Naive thymus-derived CD4-positive, alpha-beta T cell (primary cell): ENCODE results near the gene UNC119B. TPM values are rescaled to one million over a fixed set of nuclear protein-coding genes. Genes with fewer than 3 reads are reported as not detected.
A peak's percentile ranks its signal among the peaks of the same experiment; 100 is the strongest.

Experiments used
- ATAC-seq: fragments of 150-1000 bp; cut with Tn5 transposase; 2 replicates; pipeline ENCODE4 v1.10.0; 2021; ENCODE audit warnings: mild to moderate bottlenecking, moderate library complexity
- CTCF ChIA-PET: fragments of 350-600 bp; sonication (Branson Sonifier 250); formaldehyde crosslinking; loops from one replicate; lab custom pipeline; 2021; ENCODE audit warnings: antibody characterized with exemption; lab: Charles Lee
- POLR2A ChIA-PET: fragments of 350-600 bp; sonication (Branson Sonifier 250); formaldehyde crosslinking; loops from one replicate; lab custom pipeline; 2021; ENCODE audit warnings: antibody characterized with exemption, inconsistent platforms; lab: Charles Lee
- DNase-seq, 9 donors: peaks; one replicate each; pipeline versions ENCODE4 v3.0.0 to v3.0.0-alpha.2; 2020 to 2022; ENCODE audit warnings: mixed read lengths in 1 of 9
- H3K27ac ChIP-seq: one replicate; pipeline ENCODE4 v1.7.0; 2013; ENCODE audit warnings: mild to moderate bottlenecking, low read depth, low read length, moderate library complexity
- H3K27me3 ChIP-seq, 2 donors: one replicate each; pipeline ENCODE4 v1.7.0; 2013; ENCODE audit warnings: low read length in 2 of 2, mild to moderate bottlenecking in 2 of 2, moderate library complexity in 2 of 2; ENCODE audit not compliant: control insufficient read depth in 2 of 2, insufficient read depth in 2 of 2
- H3K36me3 ChIP-seq, 3 experiments: 1 replicate in 2 of 3; 2 replicates in 1 of 3; pipeline ENCODE4 v1.7.0; 2013; ENCODE audit warnings: low read length in 3 of 3, mild to moderate bottlenecking in 3 of 3, moderate library complexity in 1 of 3; ENCODE audit not compliant: insufficient read depth in 3 of 3, control insufficient read depth in 2 of 3
- H3K4me1 ChIP-seq, 2 donors: one replicate each; pipeline ENCODE4 v1.7.0; 2013; ENCODE audit warnings: low read length in 2 of 2, mild to moderate bottlenecking in 2 of 2, moderate library complexity in 1 of 2; ENCODE audit not compliant: control insufficient read depth in 2 of 2, insufficient read depth in 2 of 2
- H3K4me3 ChIP-seq: 2 replicates; pipeline ENCODE4 v1.7.0; 2013; ENCODE audit warnings: mild to moderate bottlenecking, low read length
- H3K9me3 ChIP-seq, 3 experiments: 1 replicate in 2 of 3; 2 replicates in 1 of 3; pipeline ENCODE4 v1.7.0; 2013; ENCODE audit warnings: low read length in 3 of 3; ENCODE audit not compliant: control insufficient read depth in 2 of 3
- H3K27ac Mint-ChIP-seq, 9 donors: one replicate each; pipeline ENCODE4 v1.8.0; 2020 to 2022; ENCODE audit warnings: mixed read lengths in 9 of 9, mild to moderate bottlenecking in 8 of 9, moderate library complexity in 5 of 9, inconsistent platforms in 2 of 9
- H3K27me3 Mint-ChIP-seq, 5 donors: one replicate each; pipeline ENCODE4 v1.8.0; 2021 to 2022; ENCODE audit warnings: mixed read lengths in 5 of 5, mild to moderate bottlenecking in 1 of 5
- H3K36me3 Mint-ChIP-seq, 5 donors: one replicate each; pipeline ENCODE4 v1.8.0; 2020 to 2022; ENCODE audit warnings: mixed read lengths in 5 of 5, mild to moderate bottlenecking in 3 of 5, inconsistent platforms in 1 of 5
- H3K4me1 Mint-ChIP-seq, 7 donors: one replicate each; pipeline ENCODE4 v1.8.0; 2020 to 2022; ENCODE audit warnings: mixed read lengths in 7 of 7, mild to moderate bottlenecking in 3 of 7, inconsistent platforms in 1 of 7
- H3K4me3 Mint-ChIP-seq, 10 donors: one replicate each; pipeline ENCODE4 v1.8.0; 2020 to 2022; ENCODE audit warnings: mild to moderate bottlenecking in 10 of 10, mixed read lengths in 10 of 10, moderate library complexity in 6 of 10, inconsistent platforms in 2 of 10
- H3K9me3 Mint-ChIP-seq, 11 donors: one replicate each; pipeline ENCODE4 v1.8.0; 2020 to 2022; ENCODE audit warnings: mixed read lengths in 11 of 11, mild to moderate bottlenecking in 4 of 11, inconsistent platforms in 1 of 11, moderate library complexity in 1 of 11
- intact Hi-C, 2 donors: fragments of 100-400 bp; cut with micrococcal nuclease; formaldehyde crosslinking; loops; one replicate each; pipeline ENCODE4 v1.15.1; 2023
- polyA plus RNA-seq, 2 donors: library from polyadenylated mRNA; unstranded; fragments of 300-500 nt; fragmentation: Illumina TruSeq; gene quantifications; one replicate each; pipeline ENCODE4 v1.2.3, GENCODE V29; 2021
- total RNA-seq, 6 experiments: library from RNA in 5 of 6; stranded (reverse) in 5 of 6; gene quantifications; 1 replicate in 5 of 6; 2 replicates in 1 of 6; pipeline ENCODE4 v1.2.3 and lab custom pipeline; 2021 to 2026

The UNC119B gene
- total and polyA plus RNA-seq, 7 experiments from 2014 or later, result 10.6 to 26.7 (median 15.2) TPM

DNA sequence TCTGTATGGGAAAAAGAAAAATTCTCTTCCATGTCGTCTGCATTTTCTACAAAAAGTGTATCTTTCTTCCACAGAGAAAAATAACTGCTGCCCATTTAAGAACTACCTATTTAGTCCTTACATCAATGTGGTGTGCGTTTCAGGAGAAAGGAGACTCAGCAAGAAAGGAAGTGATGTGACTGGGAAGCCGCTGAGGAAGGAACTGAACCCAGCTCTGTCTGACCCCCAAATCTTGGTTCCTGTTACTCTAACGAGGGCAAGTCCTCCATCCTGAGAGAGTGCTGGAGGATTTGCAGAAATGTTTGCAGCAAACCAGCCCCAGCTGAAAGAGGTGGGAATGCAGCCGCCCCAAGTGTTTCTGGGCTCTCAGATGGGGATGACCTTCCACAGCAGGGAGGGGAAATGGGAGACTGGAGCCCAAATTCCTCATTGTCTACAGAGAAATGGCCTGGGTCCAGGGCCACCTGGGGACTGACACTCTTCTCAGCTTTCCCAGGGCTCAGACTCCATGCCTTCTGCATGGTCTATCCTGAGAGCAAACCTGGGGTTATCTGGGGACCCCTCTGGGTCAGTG is 30.0 kb upstream of the UNC119B start:
- DNase-seq, result no peak
- ChIA-PET CTCF (no interaction called here), POLR2A (no interaction called here)
- intact Hi-C loops, result no loop called here
- Mint-ChIP-seq H3K27me3 (peaks cover 0 to 2% (median 0%) of the 10 kb centered on the region in 5 donors), H3K4me1 (peaks cover 0 to 33% (median 0%) of the 10 kb centered on the region in 7 donors), H3K9me3 (peaks cover 0 to 2% (median 0%) of the 10 kb centered on the region in 11 donors), H3K4me3 (no peak overlapping the region), H3K36me3 (no peaks in the 10 kb centered on the region), H3K27ac (no peak overlapping the region)
- Histone ChIP-seq H3K27ac (no peak overlapping the region), H3K36me3 (no peaks in the 10 kb centered on the region), H3K4me1 (no peaks in the 10 kb centered on the region), H3K9me3 (no peaks in the 10 kb centered on the region), H3K4me3 (no peak overlapping the region), H3K27me3 (no peaks in the 10 kb centered on the region)
- no peak for ATAC-seq

DNA sequence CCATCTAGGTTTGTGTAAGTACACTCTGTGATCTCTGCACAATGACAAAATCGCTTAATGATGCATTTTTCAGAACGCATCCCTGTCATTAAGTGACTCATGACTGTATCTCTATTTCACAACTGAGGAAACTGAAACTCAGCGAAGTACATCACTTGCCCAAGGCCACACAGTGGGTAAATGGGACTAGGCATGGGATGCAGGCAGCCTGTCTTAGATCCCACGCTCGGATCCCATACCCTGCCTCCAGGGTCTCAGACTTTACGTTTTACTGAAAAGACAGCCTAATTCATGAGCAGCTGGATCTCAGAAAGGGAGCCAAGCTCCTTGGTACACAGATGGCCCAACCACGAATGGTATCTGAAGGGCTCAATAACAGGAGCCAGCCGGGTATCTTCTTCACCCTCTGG is 25.7 kb upstream of the UNC119B start:
- DNase-seq, result no peak
- peaks cover 12 to 18% of the 10 kb centered on the region in 2 donors for H3K4me1 ChIP-seq
- Mint-ChIP-seq H3K27ac (peak overlapping the region in 2 of 9 donors; percentile 67 to 74), H3K9me3 (peaks cover 0 to 3% (median 0%) of the 10 kb centered on the region in 11 donors), H3K4me3 (peak overlapping the region in 4 of 10 donors; percentile 13 to 94 (median 32)), H3K36me3 (peaks cover 0 to 5% (median 0%) of the 10 kb centered on the region in 5 donors), H3K27me3 (peaks cover 0 to 3% (median 0%) of the 10 kb centered on the region in 5 donors), H3K4me1 (peaks cover 18 to 40% (median 20%) of the 10 kb centered on the region in 7 donors)
- no peak overlapping the region for H3K27ac ChIP-seq
- H3K27me3 ChIP-seq, result no peaks in the 10 kb centered on the region
- no peaks in the 10 kb centered on the region for H3K36me3 ChIP-seq
- H3K4me3 ChIP-seq, result no peak overlapping the region
- no peak for ATAC-seq
- intact Hi-C loops, result no loop called here
- POLR2A ChIA-PET, result interaction anchor here (0.7 kb wide), 1 partner anchor 147 kb away, joined by 4 read pairs; no protein-coding TSS in a partner anchor
- CTCF ChIA-PET, result no interaction called here
- no peaks in the 10 kb centered on the region for H3K9me3 ChIP-seq

DNA sequence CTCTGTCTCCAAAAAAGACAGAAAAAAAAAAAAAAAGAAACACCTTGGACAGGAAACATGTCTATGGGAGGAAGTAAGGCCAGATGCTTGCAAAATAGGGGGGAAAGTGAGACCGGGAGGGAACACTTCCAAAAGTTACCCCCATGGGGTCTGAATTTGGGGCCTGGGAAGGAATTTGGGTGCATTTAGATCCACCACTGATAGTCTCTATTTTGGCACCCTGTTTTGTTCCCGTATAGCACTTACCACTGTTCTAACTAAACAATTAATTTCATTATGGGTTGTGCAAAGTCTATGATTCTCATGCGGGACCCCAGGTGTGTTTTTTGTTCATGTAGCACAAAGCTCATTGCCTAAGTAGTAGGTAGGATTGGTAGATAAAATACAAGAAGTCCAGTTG is 24.7 kb upstream of the UNC119B start:
- Histone ChIP-seq H3K4me1 (peaks cover 12 to 22% of the 10 kb centered on the region in 2 donors), H3K36me3 (no peaks in the 10 kb centered on the region), H3K27me3 (no peaks in the 10 kb centered on the region), H3K27ac (peak overlapping the region; percentile 77), H3K9me3 (no peaks in the 10 kb centered on the region), H3K4me3 (no peak overlapping the region)
- Mint-ChIP-seq H3K4me1 (peaks cover 19 to 42% (median 30%) of the 10 kb centered on the region in 7 donors), H3K36me3 (peaks cover 0 to 5% (median 0%) of the 10 kb centered on the region in 5 donors), H3K27me3 (peaks cover 0 to 3% (median 0%) of the 10 kb centered on the region in 5 donors), H3K9me3 (peaks cover 0 to 3% (median 0%) of the 10 kb centered on the region in 11 donors), H3K4me3 (peak overlapping the region in 9 of 10 donors; percentile 49 to 95 (median 93)), H3K27ac (peak overlapping the region in 7 of 9 donors; percentile 13 to 96 (median 91))
- intact Hi-C loops, result loop anchor here (5.0 kb wide), 5 partner anchors 158 to 1767 kb away; partner anchors contain the start of genes COQ5 (in 1 of the 2), DIABLO (in 1 of the 2) and RAB35 (in 1 of the 2)
- ChIA-PET CTCF (no interaction called here), POLR2A (interaction anchor here (0.6 to 1.5 kb wide), 3 partner anchors 115 to 483 kb away, joined by 3 to 4 read pairs (median 3); no protein-coding TSS in a partner anchor)
- ATAC-seq (no peak), DNase-seq (no peak)

DNA sequence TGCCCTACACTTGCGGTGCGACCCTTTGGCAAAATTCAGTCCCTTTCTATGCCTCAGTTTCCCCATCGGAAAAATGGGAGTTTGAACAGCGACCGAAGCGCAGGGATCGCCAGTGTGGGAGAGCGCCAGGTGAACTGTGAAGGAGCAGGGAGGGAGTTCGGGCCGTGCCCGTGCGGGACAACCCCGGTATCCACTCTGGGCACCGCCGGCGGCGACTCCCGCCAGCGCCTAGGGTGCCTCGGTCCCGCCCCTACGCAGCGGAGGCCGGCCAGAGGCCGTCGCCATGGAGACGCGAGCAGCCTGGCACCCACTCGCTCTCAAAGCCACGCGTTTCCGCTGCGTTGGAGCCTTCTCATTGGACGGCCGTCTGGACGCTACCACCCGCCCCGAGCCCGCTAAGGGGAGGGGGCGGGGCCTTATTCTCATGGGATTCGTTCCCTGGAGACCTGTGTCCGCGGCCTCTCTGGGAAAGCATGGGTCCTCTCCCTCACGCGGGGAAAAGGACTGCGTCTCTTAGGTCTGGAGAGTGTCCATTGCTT is 24.0 kb upstream of the UNC119B start:
- H3K36me3 Mint-ChIP-seq, result peaks cover 0 to 5% (median 0%) of the 10 kb centered on the region in 5 donors
- intact Hi-C loops, result loop anchor here (1.0 to 5.0 kb wide), 28 partner anchors 24 to 1841 kb away; partner anchors contain the start of genes ACADS (in 2 of the 2), DIABLO (in 2 of the 2), POP5 (in 2 of the 2) and SRSF9 (in 2 of the 2)
- H3K4me3 ChIP-seq, result peak overlapping the region; percentile 99
- DNase-seq (peak; percentile 87 to 97 (median 96)), ATAC-seq (peak; percentile 80)
- H3K9me3 ChIP-seq, result no peaks in the 10 kb centered on the region
- H3K36me3 ChIP-seq, result no peaks in the 10 kb centered on the region
- H3K4me1 ChIP-seq, result peaks cover 12 to 22% of the 10 kb centered on the region in 2 donors
- H3K27me3 Mint-ChIP-seq, result peaks cover 0 to 3% (median 0%) of the 10 kb centered on the region in 5 donors
- H3K4me1 Mint-ChIP-seq, result peaks cover 22 to 48% (median 36%) of the 10 kb centered on the region in 7 donors
- peak overlapping the region; percentile 77 for H3K27ac ChIP-seq
- peak overlapping the region; percentile 91 to 97 (median 95) for H3K27ac Mint-ChIP-seq
- peak overlapping the region; percentile 89 to 95 (median 93) for H3K4me3 Mint-ChIP-seq
- H3K9me3 Mint-ChIP-seq, result peaks cover 0 to 3% (median 0%) of the 10 kb centered on the region in 11 donors
- no peaks in the 10 kb centered on the region for H3K27me3 ChIP-seq
- ChIA-PET POLR2A (interaction anchor here (0.6 to 1.5 kb wide), 4 partner anchors 39 to 395 kb away, joined by 3 read pairs; partner anchors contain the start of gene POP5), CTCF (interaction anchor here (2.7 to 3.2 kb wide), 2 partner anchors 37 to 40 kb away, joined by 6 to 11 read pairs; no protein-coding TSS in a partner anchor)

DNA sequence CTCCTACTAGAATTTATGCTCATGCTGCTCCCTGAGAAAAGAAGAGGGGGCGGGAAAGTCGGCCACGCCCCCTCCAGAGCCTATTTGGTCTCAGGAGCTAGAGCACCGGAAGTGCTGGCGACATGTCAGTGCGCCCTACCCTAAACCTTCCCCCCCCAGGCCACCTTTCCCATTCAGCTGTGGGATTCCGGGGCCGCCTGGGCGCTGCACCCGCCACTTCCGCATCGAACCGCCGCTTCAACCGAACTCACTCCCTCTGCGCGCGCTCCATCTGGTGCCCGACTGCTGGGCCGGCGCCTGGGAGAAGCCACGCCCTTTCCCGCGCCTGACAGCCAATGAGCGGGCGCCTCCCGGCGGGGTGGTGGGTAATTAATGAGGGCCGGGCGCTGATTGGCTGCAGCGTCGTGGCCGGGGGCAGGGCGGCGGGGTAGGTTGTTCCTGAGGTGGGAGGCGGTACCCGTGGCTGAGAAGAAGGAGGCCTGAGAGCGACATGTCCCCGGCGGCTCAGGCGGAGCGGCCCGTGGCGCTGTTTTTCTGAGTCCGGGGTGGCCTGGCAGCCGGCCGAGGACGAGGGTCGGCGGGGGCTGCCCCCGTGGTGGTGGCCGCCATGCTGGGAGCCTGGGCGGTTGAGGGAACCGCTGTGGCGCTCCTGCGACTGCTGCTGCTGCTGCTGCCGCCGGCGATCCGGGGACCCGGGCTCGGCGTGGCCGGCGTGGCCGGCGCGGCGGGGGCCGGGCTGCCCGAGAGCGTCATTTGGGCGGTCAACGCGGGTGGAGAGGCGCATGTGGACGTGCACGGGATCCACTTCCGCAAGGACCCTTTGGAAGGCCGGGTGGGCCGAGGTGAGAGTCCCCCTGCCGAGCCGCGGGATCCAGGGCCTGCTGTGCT is 23.3 kb upstream of the UNC119B start, which contains the start of gene MLEC:
Gene MLEC (plus strand): TSS at position 460 of the 888 bp plus-strand sequence. CDS start 148 bp downstream, at position 608.
- Histone ChIP-seq H3K4me3 (peak within 1 kb of the TSS; percentile 99), H3K27me3 (no peaks in the 10 kb centered on the region), H3K36me3 (no peaks in the 10 kb centered on the region), H3K9me3 (no peaks in the 10 kb centered on the region), H3K27ac (peak within 1 kb of the TSS; percentile 77), H3K4me1 (peaks cover 12 to 22% of the 10 kb centered on the region in 2 donors)
- H3K36me3 Mint-ChIP-seq, result peaks cover 0 to 5% (median 0%) of the 10 kb centered on the region in 5 donors
- peak within 1 kb of the TSS; percentile 91 to 97 (median 95) for H3K27ac Mint-ChIP-seq
- H3K4me3 Mint-ChIP-seq, result peak within 1 kb of the TSS; percentile 90 to 95 (median 94)
- peak; percentile 98 to 100 (median 99) for DNase-seq
- peak; percentile 88 for ATAC-seq
- ChIA-PET CTCF (interaction anchor here (0.7 to 3.2 kb wide), 3 partner anchors 28 to 41 kb away, joined by 3 to 11 read pairs (median 6); no protein-coding TSS in a partner anchor), POLR2A (interaction anchor here (0.6 to 1.5 kb wide), 4 partner anchors 39 to 396 kb away, joined by 3 read pairs; partner anchors contain the start of gene POP5)
- H3K4me1 Mint-ChIP-seq, result peaks cover 22 to 53% (median 41%) of the 10 kb centered on the region in 7 donors
- peaks cover 0 to 3% (median 0%) of the 10 kb centered on the region in 11 donors for H3K9me3 Mint-ChIP-seq
- H3K27me3 Mint-ChIP-seq, result peaks cover 0 to 3% (median 0%) of the 10 kb centered on the region in 5 donors
- intact Hi-C loops, result loop anchor here (1.0 to 5.0 kb wide), 28 partner anchors 23 to 1840 kb away; partner anchors contain the start of genes ACADS (in 2 of the 2), DIABLO (in 2 of the 2), POP5 (in 2 of the 2) and SPPL3 (in 2 of the 2)
